Ammon's horn (tissue), 1 donor: ENCODE measurements around the gene ZNF385B.
"Not testable (repeated sequence)": the region's sequence is repeated elsewhere in the genome, so short reads cannot be mapped to it uniquely, and the experiment has no call there.

ENCODE experiments used
- DNase-seq: peaks from one replicate; pipeline ENCODE4 v3.0.0-alpha.2; 2016; ENCODE audit warnings: low spot score

Gene ZNF385B

DNA sequence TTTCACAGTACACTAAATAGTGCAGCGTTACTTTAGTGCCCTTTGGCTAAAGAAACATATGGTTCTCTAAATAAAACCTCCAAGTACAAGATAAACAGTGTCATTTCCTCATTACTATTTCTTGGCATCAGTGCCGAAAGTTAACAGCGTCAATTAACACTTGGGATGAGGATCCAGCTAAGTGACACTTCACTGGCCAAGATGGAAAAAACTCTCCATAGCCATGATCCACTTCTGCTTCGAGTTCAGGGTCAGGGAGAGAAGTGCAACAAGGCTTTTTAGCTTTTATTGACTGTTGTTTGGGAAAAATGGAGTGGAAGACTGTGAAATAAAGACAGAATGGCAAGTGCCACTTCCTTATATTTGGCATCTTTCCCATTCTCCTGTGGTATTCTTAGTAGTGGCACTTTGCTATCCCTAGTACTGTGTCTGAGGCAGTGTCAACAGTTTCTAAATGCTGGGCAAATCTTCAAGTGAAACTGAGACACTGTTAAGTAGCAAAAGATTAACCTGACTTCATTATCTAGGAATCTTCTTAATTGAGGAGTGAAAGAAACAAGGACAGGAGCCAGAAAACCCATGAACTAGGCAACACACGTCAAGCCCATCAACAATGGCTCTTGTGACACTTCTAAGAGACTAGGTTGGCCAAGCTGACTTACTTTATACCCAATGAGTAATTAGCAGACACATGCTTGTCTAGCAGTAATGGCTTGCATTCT is 374.2 kb downstream of the ZNF385B start:
- DNase-seq: no peak

DNA sequence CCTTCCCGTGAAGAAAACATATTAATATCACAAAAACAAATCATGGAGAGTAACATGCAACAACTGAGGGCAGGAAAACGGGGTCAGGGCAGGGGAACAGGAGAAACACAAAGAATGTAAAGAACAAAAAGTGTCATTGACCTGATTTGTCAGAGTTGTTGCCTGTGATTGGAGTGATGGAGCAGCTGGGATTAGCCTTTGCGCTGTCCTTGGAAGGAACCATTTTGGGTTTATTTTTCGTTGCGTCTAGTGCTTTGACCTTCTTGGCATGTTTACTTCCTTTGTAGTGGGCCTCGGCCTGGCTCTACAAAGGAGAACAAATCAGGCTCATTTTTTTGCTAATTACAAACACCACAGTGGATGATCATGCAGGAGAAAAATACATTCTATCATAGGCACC is 378.3 kb downstream of the ZNF385B start:
- DNase-seq: no peak

DNA sequence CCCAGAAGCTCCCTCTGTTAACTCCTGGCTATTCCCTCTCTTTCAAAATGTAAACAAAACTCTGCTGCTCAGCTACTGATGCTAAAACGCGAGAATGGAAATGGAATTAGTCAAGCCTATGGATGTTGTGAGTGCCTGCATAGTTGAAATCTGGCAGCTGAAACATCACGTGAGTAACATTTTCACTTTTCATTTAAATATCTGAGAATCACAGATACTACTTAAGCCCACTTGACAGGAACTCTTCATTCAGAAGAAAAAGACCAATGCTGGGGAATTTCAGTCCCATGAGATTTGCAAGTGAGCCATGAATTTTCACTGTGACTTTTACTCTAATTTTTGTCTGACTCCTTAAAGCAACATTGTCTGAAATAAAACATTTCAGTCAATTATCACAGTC is 381.5 kb downstream of the ZNF385B start:
- no peak for DNase-seq

DNA sequence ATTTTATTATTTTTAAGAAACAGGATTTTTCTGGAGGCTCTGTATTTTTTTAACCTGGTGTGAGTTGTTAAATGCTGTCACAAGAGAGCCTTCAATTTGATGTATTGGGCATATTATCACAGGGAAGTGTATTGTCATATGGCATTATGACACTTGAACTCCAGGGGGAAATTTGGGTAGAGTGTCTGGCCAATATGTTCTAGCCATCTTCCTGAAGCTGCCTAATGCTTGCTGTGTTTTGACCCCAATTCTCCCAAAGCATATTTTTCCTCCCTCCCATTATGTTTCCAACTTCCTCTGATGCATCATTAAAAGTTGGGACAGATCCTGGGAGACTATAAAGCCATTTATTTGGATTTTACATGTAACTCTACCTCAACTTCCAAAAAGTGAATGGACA is 382.6 kb downstream of the ZNF385B start:
- DNase-seq: no peak

GRCh38 chr2:179470992-179471391 is 390.4 kb downstream of the ZNF385B start:
- DNase-seq: no peak

GRCh38 chr2:179470089-179470488 is 391.3 kb downstream of the ZNF385B start:
- no peak for DNase-seq

DNA sequence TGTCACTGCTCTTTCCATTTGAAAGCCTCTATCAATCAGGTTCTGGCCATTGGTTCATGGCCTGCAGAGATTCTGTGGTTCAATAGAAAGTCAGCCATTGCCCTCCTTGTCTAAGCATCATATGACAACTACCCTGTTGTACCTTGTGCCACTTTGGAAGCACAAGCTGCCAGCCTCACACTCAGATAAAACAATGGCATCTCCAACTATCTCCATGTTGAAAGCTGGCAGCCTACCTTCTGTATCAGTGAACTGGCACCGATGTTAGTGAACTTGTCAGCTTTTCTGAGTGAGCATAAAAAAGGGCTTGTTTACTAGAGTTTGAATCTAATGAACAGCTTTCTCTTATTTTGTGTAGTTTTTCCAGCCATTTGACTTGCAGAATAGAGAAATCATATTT is 393.5 kb downstream of the ZNF385B start:
- DNase-seq: no peak

DNA sequence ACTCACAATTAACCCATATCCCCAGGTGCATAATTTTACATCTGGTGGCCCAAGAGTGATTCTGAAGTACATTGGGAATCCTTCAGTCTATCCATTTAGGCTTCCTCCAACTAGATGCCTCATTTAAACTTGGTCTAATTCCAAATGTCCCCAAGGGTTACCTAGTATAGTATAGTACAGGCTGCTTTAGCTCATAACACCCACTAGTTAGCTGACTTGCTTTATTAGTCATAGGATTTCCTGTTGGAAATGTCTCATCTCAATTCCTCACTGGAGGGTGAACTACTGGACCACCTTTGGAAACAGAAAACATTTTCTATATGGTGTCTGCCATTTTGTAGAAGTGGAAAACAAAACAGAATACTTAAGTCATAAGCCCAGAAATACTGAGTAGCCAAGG is 394.3 kb downstream of the ZNF385B start:
- DNase-seq: no peak

DNA sequence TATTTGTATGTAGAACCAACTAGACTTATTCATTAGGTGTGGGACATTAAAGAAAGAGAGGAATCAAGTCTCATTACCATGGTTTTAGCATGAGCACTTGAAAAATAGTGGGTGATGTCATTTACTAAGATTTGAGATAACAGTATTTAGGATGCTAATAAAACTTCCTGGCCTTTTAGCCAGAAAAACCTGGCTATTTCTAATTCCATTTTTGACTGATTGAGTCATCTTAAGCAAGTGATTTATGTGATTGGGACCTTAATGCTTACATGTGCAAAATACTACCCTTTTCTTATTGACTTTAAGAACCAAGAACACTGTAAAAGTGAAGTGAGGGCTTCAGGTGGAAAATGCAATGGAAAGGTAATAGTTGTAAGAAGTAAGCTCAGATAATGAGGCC is 400.0 kb downstream of the ZNF385B start:
- DNase-seq: no peak

DNA sequence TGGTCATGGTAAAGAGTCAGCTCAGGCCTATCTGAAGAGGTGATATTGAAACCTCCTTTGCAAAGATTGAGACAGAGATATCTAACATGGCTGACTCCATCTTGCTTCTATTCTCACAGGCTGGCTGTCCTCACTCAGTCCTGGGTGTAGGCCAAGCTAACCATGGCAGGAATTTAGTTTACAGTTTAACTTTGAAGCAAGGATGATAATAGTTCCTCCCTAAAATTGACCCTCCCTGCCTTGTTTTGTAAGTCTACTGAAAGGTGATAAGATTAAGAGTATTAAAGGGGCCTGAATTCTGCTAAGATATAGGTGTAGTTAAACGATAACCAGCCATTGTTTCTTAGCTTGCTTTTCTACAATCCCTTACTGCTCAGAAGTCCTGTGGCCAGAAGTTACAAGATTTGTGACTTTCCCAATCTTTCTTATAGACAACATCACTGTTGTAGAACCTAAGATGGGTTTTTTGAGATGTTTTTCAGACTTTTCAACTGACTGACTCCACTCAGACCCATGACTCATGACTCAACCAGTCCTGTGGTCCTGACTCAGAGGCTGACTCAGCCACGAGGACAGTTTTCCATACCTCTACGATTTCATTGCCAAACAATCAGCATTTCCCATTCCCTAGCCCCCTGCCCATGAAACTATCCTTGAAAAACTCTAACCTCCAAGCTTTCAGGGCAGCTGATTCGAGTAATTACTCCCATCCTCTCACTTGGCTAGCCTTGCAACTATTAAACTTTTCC is 401.1 kb downstream of the ZNF385B start:
- no peak for DNase-seq

- not testable (repeated sequence) for DNase-seq
These were observed 403.3 kb downstream of the ZNF385B start for GRCh38 chr2:179458113-179458512.

DNA sequence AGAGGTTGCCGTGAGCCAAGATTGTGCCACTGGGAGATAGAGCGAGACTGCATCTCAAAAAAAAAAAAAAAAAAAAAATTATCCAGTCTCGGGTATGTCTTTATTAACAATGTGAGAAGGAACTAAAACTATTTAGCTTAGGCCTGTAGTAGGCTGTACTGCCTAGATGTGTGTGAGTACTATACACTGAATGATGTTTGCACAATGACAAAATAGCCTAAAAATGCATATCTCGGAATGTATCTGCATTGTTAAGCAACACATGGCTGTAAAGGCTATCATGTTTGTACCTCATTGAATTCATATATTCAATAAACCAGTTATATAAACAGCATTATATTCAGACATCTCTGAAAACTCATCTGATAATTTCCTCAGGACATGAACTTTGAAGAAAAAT is 405.6 kb downstream of the ZNF385B start:
- DNase-seq: no peak

GRCh38 chr2:179455172-179455524 is 406.3 kb downstream of the ZNF385B start:
- no peak for DNase-seq

- DNase-seq: no peak
These were observed 406.8 kb downstream of the ZNF385B start for GRCh38 chr2:179454443-179455171.

- no peak for DNase-seq
These were observed 412.4 kb downstream of the ZNF385B start for GRCh38 chr2:179449010-179449409.

DNA sequence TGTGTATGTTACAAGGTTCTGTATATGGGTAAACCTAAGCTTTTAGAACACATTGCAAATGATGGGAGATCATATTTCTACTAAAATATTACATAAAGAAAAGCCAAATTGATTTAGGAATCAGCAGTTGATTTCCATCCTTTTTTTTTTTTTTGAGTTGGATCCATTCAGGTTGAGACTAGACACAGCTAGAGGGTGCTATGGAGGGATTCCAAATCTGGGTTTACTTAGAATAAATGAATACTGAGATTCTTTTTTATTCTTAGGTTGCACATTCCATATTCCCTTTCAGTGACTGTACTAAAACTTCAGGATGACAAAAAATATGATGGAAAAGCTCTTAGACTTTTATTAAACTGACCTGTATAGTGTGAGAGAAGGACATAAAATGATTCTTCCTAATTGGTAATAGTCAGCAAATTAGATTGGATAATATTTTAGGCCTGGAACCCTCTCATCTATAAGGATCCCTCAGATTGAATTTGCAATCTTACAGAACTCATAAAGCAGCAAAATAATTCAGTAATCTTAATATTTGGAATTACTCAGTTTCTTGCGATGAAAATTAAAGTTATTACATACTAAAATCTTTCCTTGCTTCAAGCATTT is 413.5 kb downstream of the ZNF385B start:
- DNase-seq: no peak

- no peak for DNase-seq
These were observed 414.0 kb downstream of the ZNF385B start for GRCh38 chr2:179447421-179447820.

- DNase-seq: no peak
These were observed 414.8 kb downstream of the ZNF385B start for GRCh38 chr2:179446476-179447141.

GRCh38 chr2:179444056-179444455 is 417.4 kb downstream of the ZNF385B start:
- DNase-seq: no peak

DNA sequence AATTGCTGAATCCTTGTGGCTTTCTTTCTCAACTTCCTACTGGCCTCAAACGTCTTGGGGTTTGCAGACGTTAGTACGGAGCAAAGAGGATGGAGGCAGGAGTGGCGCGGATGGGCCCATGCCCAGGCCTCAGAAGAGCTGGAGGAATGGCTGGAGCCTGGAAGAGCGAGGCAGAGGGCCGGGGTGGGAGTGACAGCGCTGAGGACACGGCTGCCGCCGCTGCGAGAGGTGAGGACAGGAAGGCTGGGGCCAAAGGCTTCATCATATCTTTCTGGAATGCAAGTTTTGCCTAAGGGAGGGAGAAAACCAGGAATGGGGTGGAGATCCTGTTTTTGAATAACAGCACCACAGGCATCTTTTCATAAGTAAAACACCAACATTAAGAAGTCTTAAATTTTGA is 418.2 kb downstream of the ZNF385B start:
- DNase-seq: no peak

DNA sequence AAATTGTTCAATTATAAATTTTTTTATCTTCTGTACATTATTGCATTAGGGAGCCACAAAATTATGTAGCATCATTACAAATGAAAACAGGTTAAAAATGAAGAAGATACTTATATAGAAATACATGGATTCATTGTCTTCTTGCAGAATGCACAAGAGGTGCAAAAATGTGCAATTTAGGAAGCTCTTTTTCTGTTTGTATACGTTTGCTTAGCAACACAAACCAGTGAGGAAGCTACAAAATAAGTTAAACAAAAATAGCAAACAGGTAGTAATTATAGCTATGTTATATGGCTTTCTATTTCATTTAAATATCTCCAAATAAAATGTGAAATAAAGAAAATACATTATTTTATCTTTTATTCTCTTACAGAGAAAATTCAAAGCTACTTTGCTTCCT is 419.2 kb downstream of the ZNF385B start:
- DNase-seq: no peak

- no peak for DNase-seq
These were observed 419.9 kb downstream of the ZNF385B start for GRCh38 chr2:179441551-179441950.
